GM21825 (cell line): ENCODE measurements around the gene ESR1.
"Not testable (repeated sequence)": the region's sequence is repeated elsewhere in the genome, so short reads cannot be mapped to it uniquely, and the experiment has no call there.

Source experiments
- ATAC-seq: cut with Tn5 transposase; IDR thresholded peaks from one replicate; pipeline ENCODE4 v1.9.1; 2021; ENCODE audit warnings: mild to moderate bottlenecking, moderate library complexity; ENCODE audit not compliant: unreplicated experiment

ESR1 gene

DNA sequence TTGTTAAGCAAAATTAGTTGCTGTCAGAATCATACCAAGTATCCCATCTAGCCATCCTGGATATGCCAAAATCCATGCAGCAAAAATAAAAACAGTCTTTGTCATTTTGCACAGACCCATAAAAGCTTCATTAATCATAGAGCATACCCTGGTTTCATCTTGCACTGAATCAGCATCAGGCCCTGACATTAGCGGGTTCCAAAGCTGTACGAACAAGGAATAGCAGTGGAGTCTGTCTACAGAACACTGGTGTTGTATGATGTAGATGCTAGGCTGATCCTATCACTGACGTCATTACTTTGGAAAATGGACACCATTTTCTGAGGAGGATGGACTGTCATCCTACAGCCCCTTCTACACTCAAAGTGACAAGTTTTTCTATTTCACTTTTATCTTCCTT is 315.6 kb downstream of the ESR1 start:
- no peak for ATAC-seq

GRCh38 chr6:152124429-152125074 is 317.1 kb downstream of the ESR1 start:
- no peak for ATAC-seq

DNA sequence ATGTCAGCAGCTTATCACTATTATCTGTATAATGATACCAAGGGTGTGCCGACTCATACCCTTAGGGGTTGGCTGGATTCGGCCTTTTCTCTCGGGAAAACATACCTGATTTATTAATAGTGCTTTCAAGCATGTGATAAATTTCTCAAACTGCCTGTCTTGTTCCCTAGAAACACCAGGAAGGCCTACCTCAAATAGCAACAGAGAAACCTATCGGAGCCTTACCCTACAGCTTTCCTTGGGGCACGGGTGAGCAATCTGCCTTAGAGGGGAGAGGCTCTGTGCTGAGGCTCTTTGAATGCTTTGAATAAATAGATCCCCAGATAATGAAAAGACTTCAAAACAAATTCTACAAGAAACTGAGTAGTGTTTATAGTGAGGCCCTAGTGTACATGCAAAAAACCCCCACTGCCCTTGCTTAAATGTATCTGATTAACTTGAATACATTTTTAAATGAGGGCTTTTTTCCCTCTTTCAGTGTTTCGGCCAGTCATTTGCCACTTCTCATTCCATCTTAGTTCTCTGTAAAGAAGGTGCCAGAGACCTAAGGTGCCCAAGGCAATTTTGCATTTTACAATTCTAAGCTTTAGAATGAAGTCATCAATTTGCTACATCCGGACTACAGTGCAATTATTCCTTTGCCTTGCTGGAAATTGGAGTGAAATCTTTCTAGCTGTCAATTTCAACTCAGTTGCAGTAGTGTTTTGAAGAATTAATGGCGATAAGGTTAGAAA is 320.1 kb downstream of the ESR1 start:
- no peak for ATAC-seq

DNA sequence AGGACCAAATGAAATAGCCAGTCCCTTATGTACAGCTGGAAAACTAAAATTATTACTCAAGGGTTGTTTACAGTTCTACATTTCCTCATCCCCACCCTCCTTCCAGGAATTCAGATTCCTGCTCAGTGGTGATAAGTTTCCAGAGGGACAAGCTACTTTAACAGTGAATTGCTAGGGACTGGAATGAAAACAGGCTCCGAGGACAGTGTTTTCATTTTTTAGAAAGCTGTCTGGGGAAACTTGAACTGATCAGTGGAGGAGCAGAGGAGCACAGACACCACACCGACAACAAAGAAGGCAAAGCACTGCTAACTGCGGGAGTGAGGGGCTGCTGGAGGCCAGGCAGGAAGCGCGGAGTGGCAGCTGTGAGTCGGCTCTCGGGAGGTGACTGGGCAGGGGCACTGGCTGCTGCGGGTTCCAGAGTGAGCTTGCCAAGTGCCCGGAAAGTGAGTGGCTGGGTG is 322.2 kb downstream of the ESR1 start:
- no peak for ATAC-seq

GRCh38 chr6:152130441-152130840 is 323.0 kb downstream of the ESR1 start:
- ATAC-seq: no peak

- ATAC-seq: no peak
These were observed 328.4 kb downstream of the ESR1 start for GRCh38 chr6:152135755-152136448.

DNA sequence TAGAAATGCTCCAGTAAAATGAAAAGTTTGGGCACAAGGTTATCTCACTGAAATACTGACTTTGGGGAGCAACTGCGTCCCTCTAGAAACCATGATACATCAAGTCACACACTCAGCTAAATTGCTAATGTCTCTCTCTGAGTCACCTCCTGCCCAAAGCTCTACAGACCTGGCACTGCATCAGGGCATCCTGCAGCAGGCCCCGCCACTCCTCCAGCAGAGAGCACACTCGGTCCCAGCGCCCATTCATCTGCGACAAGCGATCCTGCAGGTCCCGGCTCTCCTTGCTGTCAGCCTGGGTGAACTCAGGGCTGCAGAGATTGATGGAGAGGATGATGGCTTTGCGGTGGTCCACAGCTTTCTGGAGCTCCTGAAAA is 329.0 kb downstream of the ESR1 start:
- ATAC-seq: no peak

GRCh38 chr6:152138344-152138743 is 330.9 kb downstream of the ESR1 start:
- ATAC-seq: not testable (repeated sequence)

DNA sequence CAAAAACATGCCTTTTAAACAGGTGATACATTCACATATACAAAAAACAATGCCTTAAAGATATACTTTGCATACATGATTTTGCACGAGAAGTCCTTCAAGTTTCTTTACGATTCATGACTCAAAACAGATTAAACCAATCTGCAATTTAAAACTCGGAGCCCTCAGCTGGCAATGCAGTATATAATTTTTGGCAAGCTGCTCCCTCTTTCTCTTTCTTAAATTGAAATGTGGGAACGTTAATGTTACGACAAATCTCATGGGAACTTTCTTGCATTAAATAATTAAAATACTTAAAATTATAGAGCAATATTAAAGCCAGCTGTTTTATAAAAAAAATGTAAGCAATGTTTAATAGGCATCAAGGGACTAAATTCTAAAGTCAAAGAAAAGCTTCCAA is 334.6 kb downstream of the ESR1 start:
- no peak for ATAC-seq

DNA sequence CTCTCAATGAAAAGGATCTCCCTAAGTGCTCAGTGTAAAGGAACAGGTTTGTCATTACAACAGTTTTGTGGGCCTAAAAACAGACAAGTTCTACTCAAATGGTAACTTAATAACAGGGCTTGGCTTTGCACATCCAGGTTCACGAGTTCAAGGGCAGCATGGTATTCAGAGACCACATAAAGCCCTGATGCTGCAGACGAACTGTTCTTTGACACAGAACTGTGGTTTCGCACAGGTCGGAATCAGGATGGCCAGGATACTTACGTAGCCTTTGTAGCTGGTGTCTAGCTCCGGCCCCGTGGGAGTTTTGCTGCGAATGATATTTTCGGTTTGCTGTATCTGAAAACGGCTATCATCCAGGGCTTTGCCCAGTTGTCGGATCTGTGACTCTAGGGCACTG is 335.9 kb downstream of the ESR1 start:
- no peak for ATAC-seq

- no peak for ATAC-seq
These were observed 338.9 kb downstream of the ESR1 start for GRCh38 chr6:152146385-152146784.

- ATAC-seq: no peak
These were observed 339.8 kb downstream of the ESR1 start for GRCh38 chr6:152147269-152147668.

DNA sequence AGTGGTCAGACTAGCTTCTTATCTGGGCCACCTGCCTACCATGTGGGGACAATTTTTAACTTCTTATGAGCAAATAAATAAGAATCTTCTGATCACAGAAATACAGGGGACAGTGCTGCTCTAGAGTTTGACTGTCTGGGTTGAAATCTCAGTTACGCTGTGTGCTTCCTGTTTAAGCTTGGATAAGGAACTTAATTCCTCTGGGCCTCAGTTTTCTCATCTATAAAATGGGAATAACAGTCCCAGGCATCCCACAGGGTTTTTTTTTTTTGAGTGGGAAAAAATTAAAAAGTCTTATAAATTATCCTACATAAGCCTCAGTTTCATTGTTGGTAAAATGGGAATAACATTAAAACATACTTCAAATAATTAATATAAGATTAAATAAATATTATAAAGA is 340.9 kb downstream of the ESR1 start:
- ATAC-seq: no peak

DNA sequence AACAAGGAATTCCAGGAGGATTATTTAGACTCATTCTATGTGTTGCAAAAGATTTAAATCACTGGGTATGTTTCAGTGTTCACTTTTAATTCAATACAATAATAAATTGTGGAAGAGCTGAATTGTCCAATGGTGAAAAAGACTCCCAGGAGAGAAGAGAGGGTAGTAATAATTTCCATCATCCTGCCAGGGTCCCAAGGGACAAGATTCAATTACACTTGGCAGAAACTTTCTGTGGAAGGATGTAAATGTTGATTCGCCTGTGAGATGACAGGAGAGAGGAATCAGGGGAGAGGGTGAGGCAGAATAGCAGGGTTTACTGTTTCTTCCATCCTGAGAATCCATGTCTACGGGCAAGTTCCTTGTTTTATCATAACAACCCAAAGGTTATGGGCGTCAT is 342.7 kb downstream of the ESR1 start:
- ATAC-seq: no peak

DNA sequence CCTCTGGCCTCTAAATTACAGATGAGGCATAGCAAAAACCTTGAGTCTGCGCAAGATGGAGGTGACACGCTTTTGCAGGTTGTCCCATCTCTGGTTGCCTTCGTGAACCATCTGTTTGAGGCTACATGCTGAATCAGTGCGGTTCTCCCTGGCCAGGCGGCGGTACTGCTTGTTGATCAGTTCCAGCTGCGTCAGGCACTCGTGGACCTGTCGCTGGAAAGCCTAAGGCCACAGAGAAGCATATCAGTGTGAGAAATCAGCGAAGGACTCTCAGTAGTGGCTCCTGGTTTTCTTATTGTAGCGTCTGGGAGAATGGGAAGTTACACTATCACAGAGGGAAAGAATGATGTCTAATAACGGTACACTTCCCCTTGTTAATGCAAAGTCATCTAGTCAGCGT is 344.4 kb downstream of the ESR1 start:
- ATAC-seq: no peak

- ATAC-seq: no peak
These were observed 347.3 kb downstream of the ESR1 start for GRCh38 chr6:152154559-152155356.

GRCh38 chr6:152155792-152156191 is 348.3 kb downstream of the ESR1 start:
- no peak for ATAC-seq

DNA sequence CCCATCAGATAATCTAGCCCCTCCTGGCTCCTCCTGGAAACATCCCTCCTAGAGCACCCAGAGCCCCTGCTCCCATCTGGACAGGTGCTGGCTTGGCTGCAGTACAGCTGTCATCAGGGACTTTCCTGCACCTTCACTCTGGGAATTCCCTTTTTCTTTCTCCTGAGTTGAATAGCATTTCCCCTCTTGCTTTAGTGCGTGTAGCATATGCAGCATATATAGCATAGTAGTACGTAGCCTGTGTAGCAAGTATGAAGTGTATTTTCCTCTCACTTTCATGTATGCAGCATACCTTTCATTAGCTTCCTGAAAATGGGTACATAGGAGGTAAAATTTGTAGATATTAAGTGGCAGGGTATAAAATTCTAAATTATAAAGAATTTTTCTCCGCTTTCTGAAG is 352.9 kb downstream of the ESR1 start:
- ATAC-seq: peak; percentile 97

DNA sequence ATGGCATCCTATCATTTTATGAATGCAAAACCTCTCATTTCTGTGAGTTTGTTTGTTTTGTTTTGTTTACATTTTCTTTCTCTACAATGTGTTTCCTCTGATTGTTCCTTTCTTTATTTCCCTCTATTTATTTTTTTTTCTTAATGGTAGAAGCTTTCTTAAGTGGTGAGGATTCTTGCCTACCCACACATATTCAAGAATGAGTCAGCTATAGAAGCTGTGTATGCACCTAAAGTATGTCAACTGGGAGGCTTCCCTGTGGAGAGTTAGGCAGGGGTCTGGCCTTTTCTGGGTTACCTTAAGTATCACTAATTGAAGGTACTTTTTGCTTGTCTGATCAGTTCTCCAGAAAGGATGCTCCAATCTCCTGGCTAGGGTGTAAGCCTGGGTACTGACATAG is 354.0 kb downstream of the ESR1 start:
- ATAC-seq: no peak

- ATAC-seq: no peak
These were observed 357.5 kb downstream of the ESR1 start for GRCh38 chr6:152164957-152165356.

GRCh38 chr6:152166497-152166896 is 359.0 kb downstream of the ESR1 start:
- no peak for ATAC-seq
